Stimulated activated CD8-positive, alpha-beta memory T cell treated with anti-CD3 and anti-CD28 coated beads, Interleukin-15, amount 100 ng/mL, for 1 hour (primary cell): ENCODE results near the gene TBC1D14.

Source experiments
- DNase-seq: peaks from one replicate; pipeline ENCODE4 v3.0.0-alpha.2; 2020; ENCODE audit warnings: low read depth

The TBC1D14 gene

DNA sequence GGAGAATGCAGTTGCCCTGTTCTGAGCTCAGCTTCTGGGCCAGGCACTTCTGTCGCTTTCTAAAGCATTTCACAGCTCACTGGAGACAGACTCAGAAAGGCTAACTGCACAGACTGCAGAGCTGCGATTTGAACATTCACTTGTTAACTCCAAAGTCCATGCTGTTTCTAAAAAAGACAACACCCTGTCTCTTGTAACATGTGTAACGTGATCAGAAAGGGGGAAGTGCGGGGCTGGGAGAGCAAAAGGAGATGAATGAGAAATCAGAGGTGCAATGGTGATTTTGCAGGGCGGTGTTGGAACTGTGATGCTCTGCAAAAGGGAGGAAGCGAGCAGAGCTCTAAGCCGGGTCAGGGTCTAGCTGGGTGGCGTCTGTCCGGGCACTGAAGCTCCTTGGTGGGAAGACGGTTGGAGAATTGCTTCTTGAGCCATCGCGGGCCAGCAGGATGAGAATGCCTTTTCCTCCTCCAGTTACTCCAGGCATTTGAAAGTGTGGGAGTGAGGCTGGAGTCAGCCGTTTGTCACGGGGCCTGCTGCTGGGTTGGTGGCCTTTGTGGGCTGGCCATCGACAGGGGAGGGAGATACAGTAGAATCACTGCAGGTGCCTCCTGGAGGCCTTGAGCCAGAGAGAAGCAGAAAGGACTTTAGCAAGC is 20.3 kb downstream of the TBC1D14 start:
- no peak for DNase-seq

DNA sequence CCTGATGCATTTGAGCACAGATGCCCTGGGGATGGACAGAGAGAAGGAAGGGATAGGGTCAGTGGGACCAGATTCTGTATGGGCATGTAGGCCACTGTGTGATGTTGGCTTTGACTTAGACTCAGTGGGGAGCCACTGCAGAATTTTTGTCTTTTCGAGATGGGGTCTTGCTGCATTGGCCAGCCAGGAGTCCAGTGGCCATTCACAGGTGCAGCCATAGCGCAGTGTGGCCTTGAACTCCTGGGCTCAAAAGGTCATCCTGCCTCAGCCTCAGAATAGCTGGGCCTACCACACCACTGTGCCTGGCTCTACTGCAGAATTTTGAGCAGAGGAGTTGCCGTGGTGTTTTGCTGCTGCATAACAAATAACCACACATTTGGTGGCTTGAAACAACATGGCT is 22.8 kb downstream of the TBC1D14 start:
- no peak for DNase-seq

DNA sequence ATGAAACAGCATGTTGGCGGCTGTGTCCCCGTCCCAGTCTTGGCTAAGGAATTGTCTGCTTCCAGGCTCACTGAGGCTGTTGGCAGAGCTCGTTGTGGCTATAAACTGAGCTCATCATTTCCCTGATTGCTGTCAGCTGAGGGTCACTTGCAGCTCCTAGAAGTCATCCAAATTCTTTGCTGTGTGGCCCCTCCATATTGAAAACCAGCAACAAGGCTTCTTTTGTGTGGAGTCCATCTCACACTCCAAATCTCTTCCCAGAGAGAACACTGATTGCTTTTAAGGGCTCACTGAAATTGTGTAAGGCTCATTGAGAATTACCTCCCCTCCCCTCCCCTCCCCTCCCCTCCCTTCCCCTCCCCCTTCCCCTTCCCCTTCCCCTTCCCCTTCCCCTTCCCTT is 23.3 kb downstream of the TBC1D14 start:
- DNase-seq: no peak

DNA sequence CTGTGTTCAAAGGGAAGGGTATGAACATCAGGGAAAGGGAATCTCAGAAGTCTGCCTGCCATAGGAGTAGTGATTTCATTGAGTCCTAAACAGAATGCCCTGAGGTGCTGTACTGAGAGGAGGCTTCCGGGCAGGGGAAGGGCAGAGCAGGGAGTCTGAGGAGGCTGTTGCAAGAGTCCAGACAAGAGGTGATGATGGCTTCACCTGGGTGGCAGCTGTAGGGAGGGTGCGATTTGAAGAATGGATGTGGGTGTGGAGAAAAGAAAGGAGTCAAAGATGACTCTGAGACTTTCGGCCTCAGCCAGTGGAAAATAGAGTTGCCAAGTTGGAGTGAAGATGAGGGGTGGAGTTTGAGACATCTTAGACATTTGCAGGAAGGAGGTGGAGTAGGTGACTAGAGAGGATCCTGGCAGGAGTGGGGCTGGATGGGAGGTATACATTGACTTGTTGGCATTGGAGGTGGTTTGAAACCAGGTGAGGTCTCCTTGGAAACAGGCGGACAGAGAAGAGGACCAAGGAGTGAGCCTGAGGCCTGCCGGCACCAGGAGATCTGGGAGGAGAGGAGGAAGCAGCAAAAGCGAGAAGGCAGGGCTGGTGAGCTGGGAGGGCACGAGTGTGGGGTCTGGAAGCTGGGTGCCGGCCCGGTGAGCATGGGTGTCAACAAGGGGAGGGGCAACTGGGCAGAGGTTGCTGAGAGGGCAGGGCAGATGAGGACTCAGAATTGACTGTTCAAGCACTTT is 24.2 kb downstream of the TBC1D14 start:
- no peak for DNase-seq

DNA sequence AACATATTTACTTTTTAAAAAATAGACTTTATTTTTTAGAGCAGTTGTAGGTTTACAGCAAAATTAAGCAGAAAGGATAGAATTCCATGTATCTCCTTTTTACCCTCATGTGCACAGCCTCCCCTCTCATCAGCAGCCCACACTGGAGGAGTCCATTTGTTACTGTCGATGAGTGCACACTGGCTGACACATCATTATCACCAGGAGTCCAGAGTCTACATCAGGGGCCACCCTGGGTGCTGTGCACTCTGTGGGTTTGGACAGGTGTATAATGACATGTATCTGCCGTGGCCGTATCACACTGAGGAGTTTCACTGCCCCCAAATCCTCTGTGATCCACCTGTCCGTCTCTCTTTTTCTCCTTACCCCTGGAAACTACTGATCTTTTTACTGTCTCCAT is 26.3 kb downstream of the TBC1D14 start:
- DNase-seq: no peak

DNA sequence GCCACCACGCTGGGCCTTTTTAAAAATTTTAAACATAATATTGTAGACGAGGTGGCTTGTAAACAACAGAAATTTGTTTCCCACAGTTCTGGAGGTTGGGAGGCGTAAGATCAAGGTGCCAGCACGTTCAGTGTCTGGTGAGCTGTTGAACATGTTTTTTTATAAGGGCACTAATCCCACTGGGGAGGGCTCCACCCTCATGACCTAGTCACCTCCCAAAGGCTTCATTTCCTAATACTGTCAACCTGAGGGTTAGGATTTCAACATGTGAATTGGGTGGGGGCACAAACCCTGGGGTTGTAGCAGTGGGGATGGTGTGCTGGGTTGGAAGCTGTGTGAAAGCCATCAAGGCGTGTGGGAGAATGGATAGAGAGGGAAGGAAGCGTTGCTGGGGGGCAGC is 27.6 kb downstream of the TBC1D14 start:
- no peak for DNase-seq

DNA sequence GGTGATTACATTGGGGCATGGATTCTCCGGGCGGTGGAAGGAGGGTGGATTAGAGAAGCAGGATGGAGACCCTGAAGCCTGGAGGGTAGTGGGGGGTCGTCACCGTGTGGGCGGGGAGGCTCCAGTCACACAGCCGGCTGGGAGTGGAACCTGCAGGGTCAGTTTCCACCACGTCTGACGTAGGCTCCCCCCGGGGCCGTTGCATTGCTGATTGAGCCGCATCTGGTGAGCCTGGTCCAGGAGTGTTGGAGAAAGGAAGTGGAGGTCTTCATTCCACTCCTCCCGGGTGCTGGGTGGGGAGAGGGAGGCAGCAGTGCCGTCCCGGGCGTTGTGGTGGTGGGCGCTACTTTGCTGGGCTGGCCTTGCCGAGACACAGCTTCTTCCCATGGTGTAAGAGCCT is 28.1 kb downstream of the TBC1D14 start:
- DNase-seq: no peak

DNA sequence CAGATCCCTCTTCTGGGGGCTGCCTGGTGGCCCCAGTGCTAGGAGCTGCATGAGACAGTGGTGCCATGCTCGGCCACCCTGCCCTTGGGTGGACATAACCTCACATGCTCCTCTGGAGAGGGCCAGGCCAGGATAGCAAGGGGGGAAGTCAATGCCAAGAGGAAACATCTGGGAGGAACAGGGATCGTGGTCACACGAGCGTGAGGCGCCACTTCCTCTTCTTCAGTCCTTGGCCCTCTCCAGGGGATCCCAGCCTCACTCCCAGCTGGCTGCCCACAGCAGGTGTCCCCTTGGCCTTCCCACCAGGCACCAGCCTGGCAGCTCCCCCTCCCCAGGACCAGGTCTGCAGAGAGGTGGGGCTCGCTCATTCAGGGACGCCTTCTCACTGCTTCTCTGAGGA is 28.6 kb downstream of the TBC1D14 start:
- no peak for DNase-seq

DNA sequence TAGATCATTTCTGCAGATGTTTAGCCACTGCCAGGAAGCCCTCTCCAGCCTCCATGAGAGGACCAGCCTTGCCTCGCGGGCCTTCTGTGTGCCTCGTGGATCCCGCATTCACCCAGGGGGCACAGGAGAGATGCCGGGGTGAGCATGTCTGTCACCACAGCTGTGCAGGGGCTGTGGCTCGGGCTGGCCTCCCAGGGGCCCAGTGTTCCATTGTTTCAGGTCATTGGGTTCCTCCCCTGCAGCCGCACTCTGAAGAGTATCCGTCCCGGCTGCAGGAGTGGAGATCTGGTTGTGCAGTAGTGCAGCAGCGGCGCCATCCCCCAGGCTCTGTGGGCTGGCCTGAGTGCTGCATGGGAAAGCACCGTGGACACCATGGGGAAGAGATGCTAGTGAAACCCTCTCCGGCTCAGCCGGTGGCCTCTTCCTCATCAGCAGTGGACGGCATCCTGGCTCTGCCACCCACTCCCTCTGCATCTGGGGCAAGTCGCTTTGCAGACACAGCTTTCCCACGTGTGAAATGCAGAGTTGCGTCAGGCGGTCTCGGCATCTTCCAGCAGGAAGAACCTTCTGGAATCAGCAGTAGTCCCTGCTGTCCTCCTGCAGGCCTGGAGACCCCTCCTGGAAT is 29.1 kb downstream of the TBC1D14 start:
- DNase-seq: no peak

DNA sequence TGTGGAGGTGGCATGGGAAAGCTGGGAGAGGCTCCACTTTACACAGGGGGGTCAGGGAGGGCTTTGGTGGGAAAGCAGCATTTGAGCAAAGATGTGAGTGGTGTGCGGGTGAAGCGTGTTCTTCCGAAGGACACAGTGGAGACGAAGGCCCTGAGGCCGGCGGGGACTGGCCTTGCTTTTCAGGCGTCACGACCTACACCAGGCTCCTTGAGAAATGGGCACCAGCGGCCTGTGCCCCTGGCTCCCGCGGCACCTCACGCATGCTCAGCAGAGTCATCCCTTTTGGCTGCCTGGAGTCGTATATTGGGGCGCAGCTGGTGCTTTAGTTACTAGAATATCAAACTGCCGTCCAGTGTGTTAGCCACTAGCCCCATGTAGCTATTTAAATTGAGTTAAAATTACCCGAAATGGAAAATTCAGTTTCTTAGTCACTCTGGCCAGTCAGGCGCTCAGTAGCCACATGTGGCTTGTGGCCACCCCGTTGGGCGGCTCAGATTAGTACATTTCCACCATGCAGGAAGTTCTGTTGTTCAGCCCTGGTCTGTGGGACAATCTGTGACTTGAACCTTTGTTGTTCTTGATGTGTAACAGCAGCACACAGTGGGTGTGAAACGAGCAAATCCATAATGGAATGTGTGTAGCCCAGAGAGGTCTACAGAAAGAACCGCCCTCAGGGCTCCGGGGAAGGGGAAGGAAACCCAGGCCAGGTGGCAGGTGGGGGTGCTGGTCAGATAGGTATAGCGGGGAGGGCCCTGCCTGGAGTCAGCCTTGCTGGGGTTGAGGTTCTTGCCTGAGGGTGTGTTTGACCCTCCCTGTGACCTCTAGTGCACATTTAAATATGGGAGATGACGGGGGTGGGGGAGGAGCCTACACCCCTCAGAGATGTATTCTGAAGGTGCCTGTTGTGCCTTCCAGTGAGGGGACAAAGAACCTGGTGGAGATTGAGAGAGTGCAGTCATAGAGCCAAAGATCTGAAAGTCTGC is 30.4 kb downstream of the TBC1D14 start:
- no peak for DNase-seq

DNA sequence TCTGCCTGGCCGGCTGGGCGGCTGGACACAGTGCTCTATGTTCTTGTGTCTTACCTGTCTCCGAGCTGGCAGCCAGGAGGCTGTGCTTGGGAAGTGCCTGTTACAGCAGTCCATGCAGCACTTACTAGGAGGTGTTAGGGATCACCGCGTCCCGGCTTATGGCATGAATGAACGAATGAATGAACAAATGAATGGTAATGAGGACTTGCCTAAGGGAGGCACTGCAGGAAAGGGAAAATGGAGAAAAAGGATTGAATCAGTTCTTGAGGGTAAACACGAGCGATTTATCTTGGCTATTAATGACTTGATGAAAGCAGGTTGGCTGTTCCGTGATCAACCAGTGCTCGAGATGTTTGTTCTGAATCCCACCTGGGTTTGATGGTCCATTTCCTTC is 31.1 kb downstream of the TBC1D14 start:
- no peak for DNase-seq

DNA sequence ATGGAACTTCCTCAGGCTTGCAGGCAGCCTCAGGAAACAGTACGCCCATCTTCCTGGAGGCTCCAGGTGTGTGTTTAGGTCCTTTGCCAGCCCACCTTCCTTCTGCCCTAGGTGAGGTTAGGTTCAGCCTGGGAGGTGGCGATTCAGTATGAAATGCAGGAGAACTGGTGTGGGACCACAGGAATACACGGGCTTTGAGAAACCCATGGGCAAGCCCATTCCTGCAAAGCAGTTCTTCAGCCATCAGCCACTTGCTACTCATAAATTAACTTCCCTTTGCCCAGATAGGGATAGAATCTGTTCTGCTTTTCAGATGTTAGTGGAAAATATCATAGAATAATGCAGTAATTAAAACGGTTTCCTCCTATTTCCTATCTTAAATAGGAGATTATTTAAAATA is 32.2 kb downstream of the TBC1D14 start:
- DNase-seq: no peak

DNA sequence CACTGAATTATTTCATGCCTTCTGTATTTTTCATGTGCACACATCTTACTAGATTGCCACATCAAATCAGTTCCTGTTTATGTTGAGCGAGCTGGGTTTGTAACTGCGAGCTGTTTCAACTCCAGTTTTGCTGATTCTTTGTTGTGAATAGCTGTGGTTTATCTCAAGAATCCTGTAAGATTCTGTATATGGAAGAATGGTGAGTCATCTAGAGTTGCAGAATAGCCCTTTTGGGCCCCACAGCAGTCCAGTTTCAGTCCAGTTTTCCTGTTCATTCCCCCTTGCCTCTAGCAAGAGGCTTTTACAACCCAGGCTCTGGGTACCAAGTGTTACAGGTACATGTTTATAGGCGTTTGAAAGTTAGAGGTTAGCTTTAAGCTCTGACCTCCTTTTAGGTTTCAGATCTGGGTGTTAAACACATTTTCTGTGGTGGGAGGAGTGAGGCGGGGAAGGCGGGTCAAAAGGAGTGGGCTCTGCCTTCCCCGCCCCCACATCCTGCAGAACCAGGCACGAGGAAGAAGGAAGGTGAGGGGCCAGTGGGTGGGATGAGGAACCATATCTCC is 32.7 kb downstream of the TBC1D14 start:
- DNase-seq: no peak

DNA sequence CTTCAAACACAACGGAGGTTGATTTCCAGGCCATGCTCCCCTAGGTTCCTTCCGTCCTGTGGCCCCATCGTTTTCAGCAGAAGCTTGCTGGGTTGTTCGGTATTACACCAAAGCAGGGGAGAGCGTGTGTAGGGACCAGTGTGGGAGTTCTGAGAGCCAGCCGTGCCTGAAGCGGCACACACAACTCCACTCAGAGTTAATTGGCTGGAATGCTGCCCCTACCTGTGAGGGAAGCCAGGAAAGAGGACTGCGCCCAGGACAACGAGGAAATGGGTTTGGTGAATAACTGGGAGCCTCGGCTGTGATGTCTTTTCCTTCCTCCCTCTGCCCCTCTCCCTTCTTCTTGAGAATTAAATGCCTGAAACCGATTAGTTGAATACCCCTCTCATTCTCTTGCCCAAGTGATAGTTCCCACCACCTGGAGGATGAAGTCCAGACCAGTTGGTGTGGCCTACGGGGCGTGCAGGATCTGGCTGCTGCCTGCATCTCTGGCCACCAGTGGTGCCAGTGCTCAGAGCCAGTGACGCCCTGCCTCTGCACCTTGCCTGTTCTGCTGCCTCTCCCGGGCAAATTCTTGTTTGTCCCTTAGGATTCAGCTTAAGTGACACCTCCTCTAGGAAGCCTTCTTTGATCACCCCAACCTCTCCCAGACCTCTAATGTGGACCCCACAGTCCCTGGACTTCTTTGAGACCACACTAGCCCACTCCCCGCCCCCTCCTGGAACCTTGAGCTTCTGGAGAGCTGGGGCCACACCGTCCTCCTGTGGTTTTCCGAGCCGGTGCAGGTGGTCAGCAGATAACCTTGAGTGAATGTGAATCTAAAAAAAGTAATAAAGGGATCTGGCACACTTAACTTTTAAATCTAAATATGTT is 33.6 kb downstream of the TBC1D14 start:
- no peak for DNase-seq

DNA sequence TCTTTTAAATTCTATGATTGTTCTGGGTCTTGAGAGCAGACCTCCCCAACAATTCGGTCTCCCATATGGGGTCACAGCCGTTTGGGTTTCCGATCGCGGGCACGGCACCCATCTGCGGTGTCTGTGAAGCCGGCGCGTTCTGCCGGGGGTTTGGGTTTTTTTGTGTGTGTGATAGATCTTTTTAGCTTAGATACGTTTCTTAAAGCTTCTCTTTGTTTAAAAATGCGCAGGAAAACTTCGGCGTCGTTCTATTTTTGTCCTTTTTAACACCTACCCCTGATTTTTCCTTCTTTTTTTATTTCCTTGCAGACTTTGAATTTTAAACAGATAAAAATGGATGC is 34.2 kb downstream of the TBC1D14 start:
- DNase-seq: no peak

DNA sequence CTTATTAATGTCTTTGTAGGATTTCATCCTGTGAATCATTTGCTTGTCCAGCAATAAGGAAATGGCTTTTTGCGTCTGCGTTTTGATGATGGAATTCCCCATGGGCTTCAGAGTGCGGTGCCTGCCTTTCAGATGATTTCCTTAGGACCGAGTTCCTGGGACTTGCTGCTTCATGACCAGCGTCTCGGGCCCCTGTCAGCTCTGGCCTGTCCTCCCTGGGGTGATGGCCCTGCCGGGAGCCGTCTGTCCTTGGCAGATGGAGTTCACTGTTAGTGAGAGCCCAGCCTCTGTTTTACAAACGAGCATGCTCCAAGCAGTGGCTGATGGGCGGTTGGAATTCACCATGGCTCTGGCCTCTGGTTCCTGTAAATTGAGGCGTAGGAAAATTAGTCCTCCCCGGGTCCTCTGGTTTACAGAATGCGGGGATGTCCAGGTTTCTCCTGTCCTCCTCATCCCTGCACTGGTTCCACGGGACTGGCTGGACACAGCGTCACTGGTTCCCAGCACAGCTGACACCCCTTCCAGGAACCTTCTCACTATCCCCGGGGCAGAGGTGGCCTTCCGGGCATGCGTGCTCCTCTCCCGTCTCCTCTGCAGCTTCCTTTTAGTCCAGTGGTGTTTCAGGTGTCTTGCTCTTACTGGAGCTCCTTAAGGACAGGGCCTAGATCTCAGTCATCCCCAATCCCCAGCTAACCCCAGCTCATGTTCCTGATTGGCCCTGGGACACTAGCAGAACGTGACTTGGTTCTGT is 34.9 kb downstream of the TBC1D14 start:
- DNase-seq: no peak

DNA sequence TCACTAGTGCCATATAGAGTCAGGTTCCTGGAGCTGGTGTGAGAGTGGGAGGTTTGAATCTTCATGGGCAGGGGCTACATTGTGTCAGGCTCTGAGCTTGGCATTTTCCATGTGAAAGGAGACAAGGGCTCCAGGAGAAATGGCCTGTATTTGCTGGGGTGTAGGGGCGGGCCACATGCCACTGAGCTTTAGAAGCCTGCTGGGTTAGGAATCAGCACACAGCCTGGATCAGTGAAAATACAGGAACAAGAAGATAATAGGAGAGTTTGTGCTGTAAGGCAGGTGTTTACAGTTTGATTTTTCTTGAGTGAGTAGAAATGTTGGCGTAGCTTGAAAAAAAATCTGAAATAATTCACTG is 35.4 kb downstream of the TBC1D14 start:
- DNase-seq: no peak

DNA sequence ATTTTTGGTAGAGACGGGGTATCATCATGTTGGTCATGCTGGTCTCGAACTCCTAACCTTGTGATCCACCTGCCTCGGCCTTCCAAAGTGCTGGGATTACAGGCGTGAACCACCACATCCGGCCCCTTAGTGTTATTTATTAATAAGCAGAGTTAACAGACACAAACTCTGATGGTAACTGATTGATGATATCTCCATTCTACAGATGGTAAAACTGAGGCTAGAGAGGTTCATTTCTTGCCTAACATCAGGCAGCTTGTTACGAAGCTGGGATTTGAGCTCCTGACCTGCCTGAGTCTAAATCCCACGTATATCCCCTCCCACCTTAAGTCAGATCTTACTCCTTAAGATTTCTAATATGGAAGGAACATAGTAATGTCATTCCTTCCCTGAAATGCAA is 36.9 kb downstream of the TBC1D14 start:
- DNase-seq: no peak

DNA sequence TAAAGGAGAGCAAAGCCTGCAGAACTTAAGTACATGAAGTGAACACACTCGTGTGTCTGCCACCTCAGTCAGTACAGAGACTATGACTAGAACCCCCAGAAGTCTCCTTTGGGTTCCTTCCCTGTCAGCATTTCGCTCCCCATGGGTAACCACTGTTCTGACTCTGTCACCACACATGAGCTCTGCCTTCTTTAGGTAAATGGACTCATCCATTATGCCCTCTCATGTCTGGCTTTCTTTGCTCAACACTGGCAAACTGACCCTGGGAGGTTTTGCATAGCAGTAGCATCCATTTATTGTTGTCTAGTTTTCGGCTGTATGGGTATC is 38.5 kb downstream of the TBC1D14 start:
- DNase-seq: no peak

DNA sequence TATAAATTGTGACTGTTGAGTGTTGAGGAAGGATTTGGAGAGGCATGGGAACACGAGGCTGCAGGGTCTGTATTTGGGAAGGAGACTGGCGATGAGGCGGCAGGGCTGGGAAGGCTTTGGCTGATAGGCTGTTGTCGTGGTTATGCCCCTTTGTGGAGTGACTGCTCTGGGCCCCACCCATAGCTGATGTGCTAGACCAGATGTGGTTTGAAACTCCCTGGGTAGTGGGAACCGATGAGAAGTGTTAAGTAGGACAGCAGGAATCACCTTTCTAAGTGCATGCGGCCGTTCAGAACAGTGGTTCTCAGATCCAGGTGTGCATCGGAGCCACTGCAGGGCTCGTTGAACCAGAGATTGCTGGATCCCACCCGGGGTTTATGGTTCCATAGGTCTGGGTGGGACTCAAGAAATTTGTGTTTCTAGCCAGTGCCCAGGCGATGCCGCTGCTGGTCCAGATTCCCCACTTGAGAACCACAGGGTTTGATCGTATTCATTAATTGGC is 42.3 kb downstream of the TBC1D14 start:
- no peak for DNase-seq
